ENCODE measurements around the gene PSMD1.

Gene PSMD1

DNA sequence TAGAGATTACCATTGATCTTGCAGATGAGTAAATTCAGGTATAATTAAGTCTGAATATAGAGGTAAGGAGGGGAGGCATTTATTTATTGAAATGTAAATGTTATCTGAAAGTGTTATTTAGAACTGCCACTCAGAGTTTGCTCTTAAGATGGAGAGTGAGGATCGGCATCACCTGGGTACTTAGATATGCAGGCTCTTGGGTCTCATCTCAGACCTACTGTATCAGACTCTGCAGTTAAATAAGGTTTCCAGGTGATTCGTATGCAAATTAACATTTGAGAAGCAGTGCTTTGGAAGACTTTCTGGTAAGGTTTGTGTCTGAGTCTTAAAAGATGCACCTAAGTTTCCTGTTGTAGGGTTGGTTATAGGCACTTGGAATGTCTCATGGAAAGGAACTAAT lies 59.0 kb downstream of the PSMD1 start:
- Histone ChIP-seq H3K79me2 (ENCODE audit: insufficient read depth, low read depth) (0 out of 2 replicates have a peak, but pooled peaks cover 7% of the 10 kb centered on the region), H3K4me1 (ENCODE audit: low read depth, poor library complexity, severe bottlenecking) (peaks cover 19% of the 10 kb centered on the region), H4K20me1 (ENCODE audit: insufficient read depth) (no peaks in the 10 kb centered on the region), H3K9ac (no peak overlapping the region), H3K27ac (no peak overlapping the region), H3K4me2 (no peak overlapping the region), H3K27me3 (ENCODE audit: insufficient read depth, low read depth) (no peaks in the 10 kb centered on the region), H2AFZ (ENCODE audit: low read depth) (no peak overlapping the region), H3K4me3 (IDR thresholded peaks at IDR 0.05; ENCODE audit: insufficient read depth, low read depth, low read length) (no peak overlapping the region), H3K36me3 (ENCODE audit: insufficient read depth) (no peaks in the 10 kb centered on the region; the same call in 1 of the 2 replicates)
- TF ChIP-seq, protein P1, sequence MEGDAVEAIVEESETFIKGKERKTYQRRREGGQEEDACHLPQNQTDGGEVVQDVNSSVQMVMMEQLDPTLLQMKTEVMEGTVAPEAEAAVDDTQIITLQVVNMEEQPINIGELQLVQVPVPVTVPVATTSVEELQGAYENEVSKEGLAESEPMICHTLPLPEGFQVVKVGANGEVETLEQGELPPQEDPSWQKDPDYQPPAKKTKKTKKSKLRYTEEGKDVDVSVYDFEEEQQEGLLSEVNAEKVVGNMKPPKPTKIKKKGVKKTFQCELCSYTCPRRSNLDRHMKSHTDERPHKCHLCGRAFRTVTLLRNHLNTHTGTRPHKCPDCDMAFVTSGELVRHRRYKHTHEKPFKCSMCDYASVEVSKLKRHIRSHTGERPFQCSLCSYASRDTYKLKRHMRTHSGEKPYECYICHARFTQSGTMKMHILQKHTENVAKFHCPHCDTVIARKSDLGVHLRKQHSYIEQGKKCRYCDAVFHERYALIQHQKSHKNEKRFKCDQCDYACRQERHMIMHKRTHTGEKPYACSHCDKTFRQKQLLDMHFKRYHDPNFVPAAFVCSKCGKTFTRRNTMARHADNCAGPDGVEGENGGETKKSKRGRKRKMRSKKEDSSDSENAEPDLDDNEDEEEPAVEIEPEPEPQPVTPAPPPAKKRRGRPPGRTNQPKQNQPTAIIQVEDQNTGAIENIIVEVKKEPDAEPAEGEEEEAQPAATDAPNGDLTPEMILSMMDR (conservative IDR thresholded peaks at IDR 0.05; ENCODE audit: low read depth, low read length) = no peak

DNA sequence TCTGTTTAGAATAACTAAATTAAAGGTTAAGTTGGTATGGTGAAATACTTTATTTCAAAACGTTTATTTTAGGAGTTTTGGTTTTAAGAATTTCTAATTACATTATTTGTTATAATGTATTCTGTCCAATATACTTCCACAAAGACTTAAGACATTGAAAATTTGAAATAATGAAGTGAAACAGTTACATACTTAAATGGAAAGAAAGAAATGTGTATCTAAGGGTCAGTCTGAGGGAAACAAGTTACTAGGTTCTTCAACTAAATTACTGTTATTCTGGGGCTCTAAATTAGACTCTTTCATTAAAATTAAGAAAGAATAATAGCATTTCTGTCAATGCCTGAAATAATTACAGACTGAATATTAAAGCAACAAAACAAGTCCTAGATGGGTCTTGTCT lies 60.5 kb downstream of the PSMD1 start:
- no peaks in the 10 kb centered on the region; the same call in 1 of the 2 replicates for H3K36me3 ChIP-seq (ENCODE audit: insufficient read depth)
- no peak overlapping the region for H3K27ac ChIP-seq

DNA sequence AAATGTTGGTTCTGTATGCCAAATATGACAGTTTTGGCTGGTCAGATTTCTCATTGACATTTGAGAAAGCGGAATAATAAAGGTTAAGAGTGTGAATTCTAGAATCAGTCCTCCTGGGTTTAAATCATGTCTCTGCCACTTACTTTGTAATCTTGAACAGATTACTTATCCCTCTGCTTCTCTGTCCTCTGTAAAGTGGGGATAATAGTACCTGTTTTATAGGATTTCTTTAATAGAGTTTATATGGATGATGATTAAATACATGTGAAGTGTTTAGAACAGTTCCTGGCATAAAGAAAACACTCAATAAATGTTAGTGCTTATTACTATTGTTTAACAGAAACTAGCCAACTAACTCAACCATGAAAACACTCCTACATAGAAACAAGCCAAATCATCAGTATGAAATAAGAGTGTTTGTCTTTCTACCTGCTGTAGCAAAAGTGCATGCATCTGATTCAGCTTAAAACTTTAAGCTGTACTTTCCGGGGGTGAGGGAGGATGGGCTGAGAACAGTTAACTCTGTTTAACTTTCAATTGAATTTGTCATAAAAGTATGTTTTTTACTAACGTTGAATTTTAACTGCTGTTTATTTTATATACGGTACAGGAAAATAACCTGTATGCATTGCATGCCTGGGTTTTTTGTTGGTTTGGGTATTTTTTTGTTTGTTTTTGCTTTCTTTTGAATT lies 61.4 kb downstream of the PSMD1 start:
- H3K27ac ChIP-seq = no peak overlapping the region
- peaks cover 23% of the 10 kb centered on the region for H3K4me1 ChIP-seq (ENCODE audit: low read depth, poor library complexity, severe bottlenecking)
- no peaks in the 10 kb centered on the region; the same call in 1 of the 2 replicates for H3K36me3 ChIP-seq (ENCODE audit: insufficient read depth)
- no peak overlapping the region for H3K9ac ChIP-seq
- 0 out of 2 replicates have a peak, but pooled peaks cover 10% of the 10 kb centered on the region for H3K79me2 ChIP-seq (ENCODE audit: insufficient read depth, low read depth)
- H3K4me2 ChIP-seq = no peak overlapping the region
- H3K27me3 ChIP-seq (ENCODE audit: insufficient read depth, low read depth) = no peaks in the 10 kb centered on the region
- no peak overlapping the region for H3K4me3 ChIP-seq (IDR thresholded peaks at IDR 0.05; ENCODE audit: insufficient read depth, low read depth, low read length)
- H2AFZ ChIP-seq (ENCODE audit: low read depth) = no peak overlapping the region
- TF ChIP-seq, protein P1 (conservative IDR thresholded peaks at IDR 0.05; ENCODE audit: low read depth, low read length) = no peak
- no peaks in the 10 kb centered on the region for H4K20me1 ChIP-seq (ENCODE audit: insufficient read depth)

More for the DNA sequence above, 60.5 kb downstream of the PSMD1 start:
- H3K4me3 ChIP-seq (IDR thresholded peaks at IDR 0.05; ENCODE audit: insufficient read depth, low read depth, low read length) = no peak overlapping the region
- no peak overlapping the region for H2AFZ ChIP-seq (ENCODE audit: low read depth)
- H3K4me1 ChIP-seq (ENCODE audit: low read depth, poor library complexity, severe bottlenecking) = peaks cover 19% of the 10 kb centered on the region
- TF ChIP-seq, protein P1 (conservative IDR thresholded peaks at IDR 0.05; ENCODE audit: low read depth, low read length) = no peak
- H3K9ac ChIP-seq = no peak overlapping the region
- H3K4me2 ChIP-seq = no peak overlapping the region
- no peaks in the 10 kb centered on the region for H3K27me3 ChIP-seq (ENCODE audit: insufficient read depth, low read depth)
- H3K79me2 ChIP-seq (ENCODE audit: insufficient read depth, low read depth) = 0 out of 2 replicates have a peak, but pooled peaks cover 10% of the 10 kb centered on the region
- no peaks in the 10 kb centered on the region for H4K20me1 ChIP-seq (ENCODE audit: insufficient read depth)

DNA sequence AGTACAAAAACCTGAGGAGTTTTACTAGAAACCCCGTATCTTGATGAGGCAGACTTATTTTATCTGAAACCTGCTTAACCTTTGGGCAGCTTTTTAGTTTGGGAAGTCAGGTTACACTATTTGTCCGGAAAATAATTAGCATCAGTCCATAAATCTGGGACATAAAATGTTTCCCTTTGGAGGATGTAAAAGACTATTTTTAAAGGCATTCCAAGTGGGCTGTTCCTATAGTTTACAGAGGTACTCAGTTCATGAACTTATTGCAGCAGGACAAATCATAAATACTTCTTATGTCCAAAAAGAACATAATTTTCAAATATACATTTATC lies 61.9 kb downstream of the PSMD1 start:
- Histone ChIP-seq H3K4me3 (IDR thresholded peaks at IDR 0.05; ENCODE audit: insufficient read depth, low read depth, low read length) (no peak overlapping the region), H4K20me1 (ENCODE audit: insufficient read depth) (no peaks in the 10 kb centered on the region), H3K9ac (no peak overlapping the region), H3K4me1 (ENCODE audit: low read depth, poor library complexity, severe bottlenecking) (peaks cover 28% of the 10 kb centered on the region), H3K27me3 (ENCODE audit: insufficient read depth, low read depth) (no peaks in the 10 kb centered on the region), H3K4me2 (no peak overlapping the region), H3K27ac (no peak overlapping the region), H2AFZ (ENCODE audit: low read depth) (no peak overlapping the region), H3K79me2 (ENCODE audit: insufficient read depth, low read depth) (0 out of 2 replicates have a peak, but pooled peaks cover 15% of the 10 kb centered on the region), H3K36me3 (ENCODE audit: insufficient read depth) (no peaks in the 10 kb centered on the region; the same call in 1 of the 2 replicates)
- TF ChIP-seq, protein P1 (conservative IDR thresholded peaks at IDR 0.05; ENCODE audit: low read depth, low read length) = no peak

All from KMS-11 (cell line).